Esophagus squamous epithelium (tissue), 4 donors: ENCODE data around the gene SLC15A5.

Experiments used
- CTCF ChIP-seq, 6 experiments: fragments of 450-650 bp in 4 of 6; fragments of 200-600 bp in 2 of 6; sonication (generic) in 2 of 6; IDR thresholded peaks; one replicate each; pipeline ENCODE4 v1.5.1; 2016 to 2019; ENCODE audit warnings: antibody characterized with exemption in 6 of 6, mild to moderate bottlenecking in 4 of 6, moderate library complexity in 4 of 6
- POLR2A ChIP-seq, 4 donors: fragments of 450-650 bp; IDR thresholded peaks; one replicate each; pipeline ENCODE4 v1.6.1; 2017; ENCODE audit warnings: antibody characterized with exemption in 4 of 4, mild to moderate bottlenecking in 4 of 4, moderate library complexity in 3 of 4

DNA sequence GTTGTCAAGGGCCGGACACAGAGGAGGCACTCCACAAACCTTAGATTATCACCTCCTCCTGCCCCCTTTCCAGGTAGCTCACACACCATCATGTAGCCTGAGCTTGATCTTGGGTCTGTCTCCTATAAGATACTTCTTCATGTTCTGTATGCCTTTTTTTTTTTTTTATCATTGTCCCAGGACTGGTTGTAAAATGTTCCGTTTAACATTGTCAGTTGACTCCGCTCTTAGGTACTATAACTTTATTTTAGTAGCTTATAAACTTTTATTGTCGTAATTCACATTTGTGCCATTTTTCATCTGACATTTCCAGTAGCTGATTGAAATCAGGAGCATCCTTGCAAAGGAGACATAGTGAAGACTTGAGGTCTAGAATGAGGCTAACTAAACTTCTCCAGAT lies 79.9 kb downstream of the SLC15A5 start:
- TF ChIP-seq POLR2A (IDR thresholded peaks at IDR 0.05) (no peak), CTCF (IDR thresholded peaks at IDR 0.05) (no peak)
